Stimulated activated CD4-positive, alpha-beta T cell treated with anti-CD3 and anti-CD28 coated beads, Interleukin-12 subunit alpha, Interleukin-12 subunit beta, amount 100 ng/mL, for 48 hours (primary cell): ENCODE measurements around the gene C2CD2.

Experiments used
- DNase-seq, 3 donors: peaks; one replicate each; pipeline ENCODE4 v3.0.0-alpha.2; 2020; ENCODE audit warnings: low read depth in 2 of 3, low spot score in 1 of 3

Gene C2CD2

GRCh38 chr21:41848958-41849580 is 104.7 kb downstream of the C2CD2 start:
- DNase-seq, result no peak

- no peak for DNase-seq
Observed at GRCh38 chr21:41848533-41848932, 105.3 kb downstream of the C2CD2 start.

GRCh38 chr21:41847066-41847804 is 106.6 kb downstream of the C2CD2 start:
- DNase-seq, result no peak

- no peak for DNase-seq
Observed at GRCh38 chr21:41846536-41846935, 107.3 kb downstream of the C2CD2 start.

- no peak for DNase-seq
Observed at GRCh38 chr21:41846033-41846317, 107.8 kb downstream of the C2CD2 start.

- DNase-seq, result no peak
Observed at GRCh38 chr21:41845310-41846032, 108.3 kb downstream of the C2CD2 start.

- no peak for DNase-seq
Observed at GRCh38 chr21:41843584-41843983, 110.2 kb downstream of the C2CD2 start.

GRCh38 chr21:41840880-41841279 is 112.9 kb downstream of the C2CD2 start:
- DNase-seq, result no peak

GRCh38 chr21:41839387-41840000 is 114.3 kb downstream of the C2CD2 start:
- no peak for DNase-seq

GRCh38 chr21:41837756-41838297 is 116.0 kb downstream of the C2CD2 start:
- no peak for DNase-seq

- DNase-seq, result no peak
Observed at GRCh38 chr21:41836166-41837015, 117.4 kb downstream of the C2CD2 start.

- DNase-seq, result no peak
Observed at GRCh38 chr21:41835711-41836154, 118.1 kb downstream of the C2CD2 start.
